H1 (cell line): ENCODE data around the gene FES. TPM values are rescaled to one million over a fixed set of nuclear protein-coding genes. Genes with fewer than 3 reads are reported as not detected.

Experiments
- CREB1 ChIP-seq: IDR thresholded peaks from 2 replicates; pipeline ENCODE4 v1.6.1; 2012; ENCODE audit warnings: inconsistent platforms
- CTBP2 ChIP-seq: IDR thresholded peaks from 2 replicates; pipeline ENCODE4 v1.7.0; 2011; ENCODE audit warnings: borderline replicate concordance, mild to moderate bottlenecking, moderate library complexity, mixed read lengths, low read length; ENCODE audit not compliant: insufficient read depth, insufficient read length
- EGR1 ChIP-seq: IDR thresholded peaks from 2 replicates; pipeline ENCODE4 v1.6.1; 2011; ENCODE audit warnings: low read depth, low read length, borderline replicate concordance
- JUN ChIP-seq: IDR thresholded peaks from 2 replicates; pipeline ENCODE4 v1.6.1; 2011; ENCODE audit warnings: low read depth, mild to moderate bottlenecking, improper control_type of control experiment, low read length
- PHF8 ChIP-seq: fragments of 200-600 bp; sonication (generic); conservative IDR thresholded peaks from 2 replicates; pipeline ENCODE4 v1.7.1; 2012; ENCODE audit warnings: low read depth, mild to moderate bottlenecking, inconsistent platforms, low read length, moderate library complexity
- SIN3A ChIP-seq, 2 experiments: IDR thresholded peaks in 1 of 2; conservative IDR thresholded peaks in 1 of 2; 2 replicates each; pipeline ENCODE4 v1.6.1; 2011 to 2012; ENCODE audit warnings: low read length in 2 of 2, improper control_type of control experiment in 1 of 2, low read depth in 1 of 2, mild to moderate bottlenecking in 1 of 2
- SP2 ChIP-seq: IDR thresholded peaks from 2 replicates; pipeline ENCODE4 v1.6.1; 2012; ENCODE audit warnings: mild to moderate bottlenecking, low read length, inconsistent platforms
- SRF ChIP-seq: IDR thresholded peaks from 2 replicates; pipeline ENCODE4 v1.6.1; 2011; ENCODE audit warnings: mild to moderate bottlenecking, low read depth, low read length, moderate library complexity
- YY1 ChIP-seq: IDR thresholded peaks from 2 replicates; pipeline ENCODE4 v1.6.1; 2011; ENCODE audit warnings: low read depth, mild to moderate bottlenecking, low read length
- ZNF274 ChIP-seq: IDR thresholded peaks from 2 replicates; pipeline ENCODE4 v1.7.0; 2012; ENCODE audit warnings: low read length, borderline replicate concordance; ENCODE audit errors: extremely low read depth
- polyA plus RNA-seq, 7 experiments: library from polyadenylated mRNA; depleted of rRNA in 3 of 7; stranded (reverse) in 5 of 7; unstranded in 2 of 7; fragments of >200 nt in 5 of 7; fragments of 200-250 nt in 2 of 7; gene quantifications; 1 replicate in 5 of 7; 2 replicates in 1 of 7; 4 replicates in 1 of 7; pipeline versions ENCODE4 v1.2.1 to v1.2.3, GENCODE V29; 2011 to 2013; ENCODE audit warnings: missing spikeins in 2 of 7, mixed read lengths in 2 of 7
- total RNA-seq: library from RNA; stranded (reverse); fragmentation: NEBNext Ultra II Directional; extraction: Animal tissue kit (Norgen Biotek cat#: 25700); gene quantifications from 2 replicates; pipeline ENCODE4 v1.2.1, GENCODE V29; 2021

Gene FES
- total and polyA plus RNA-seq, 2 of the 8 experiments (the other 6 are each of a cell fraction or from before 2014, with no cell fraction given), result 8.5 to 8.6 TPM

- TF ChIP-seq SIN3A (conservative IDR thresholded peaks at IDR 0.05 in 1 of 2, IDR thresholded peaks at IDR 0.05 in 1 of 2; ENCODE audit: low read depth in 1 of 2, low read length in 2 of 2) (no peak), CTBP2 (no peak), SP2 (no peak), ZNF274 (no peak), CREB1 (no peak), EGR1 (no peak), YY1 (no peak), SRF (no peak), JUN (no peak), PHF8 (no peak)
- TF ChIP-seq, all 59 proteins: peak for 0
Measured at GRCh38 chr15:90911302-90911623, 27.0 kb downstream of the FES start (continued).
